Activated gamma-delta T cell treated with anti-CD3 and anti-CD28 coated beads, Interleukin-2, amount 50 U/mL, for 16 hours (primary cell): Measurements from ENCODE around the gene LEKR1.

Experiments used
- DNase-seq: peaks from one replicate; pipeline ENCODE4 v3.0.0-alpha.2; 2020; ENCODE audit warnings: low read depth

The LEKR1 gene

DNA sequence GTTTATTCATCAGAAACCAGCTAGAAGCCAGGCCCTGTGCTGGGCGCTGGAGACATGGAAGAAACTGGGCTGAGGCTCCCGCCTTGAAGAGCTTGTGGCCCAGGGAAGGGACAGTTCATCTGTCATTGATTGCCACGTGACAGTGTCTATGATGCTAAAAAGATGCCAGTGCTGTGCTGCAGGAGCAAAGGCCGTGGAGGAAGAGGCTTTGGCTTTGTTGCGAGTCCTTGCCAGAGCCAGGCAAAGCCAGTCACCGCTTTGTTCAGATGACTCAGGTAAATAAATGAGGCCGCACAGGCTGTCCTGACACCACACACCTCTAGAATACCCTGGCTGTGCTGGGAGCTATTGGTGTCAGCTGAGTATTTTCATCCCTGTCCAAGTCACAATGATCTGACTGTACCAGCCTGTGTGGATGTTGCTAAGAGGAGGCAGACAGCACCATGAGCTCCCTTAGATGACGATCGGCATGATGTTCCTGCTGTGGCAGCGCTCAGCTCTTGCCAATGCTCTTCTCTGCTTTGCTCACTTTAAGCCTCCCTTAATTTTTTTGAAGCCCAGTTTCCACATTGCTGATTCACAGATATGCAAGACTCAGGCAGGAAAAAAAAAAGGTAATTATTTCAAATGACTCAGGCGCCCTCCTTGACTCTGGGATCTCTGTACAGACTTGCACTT, 256.3 kb downstream of the LEKR1 start:
- DNase-seq = no peak

DNA sequence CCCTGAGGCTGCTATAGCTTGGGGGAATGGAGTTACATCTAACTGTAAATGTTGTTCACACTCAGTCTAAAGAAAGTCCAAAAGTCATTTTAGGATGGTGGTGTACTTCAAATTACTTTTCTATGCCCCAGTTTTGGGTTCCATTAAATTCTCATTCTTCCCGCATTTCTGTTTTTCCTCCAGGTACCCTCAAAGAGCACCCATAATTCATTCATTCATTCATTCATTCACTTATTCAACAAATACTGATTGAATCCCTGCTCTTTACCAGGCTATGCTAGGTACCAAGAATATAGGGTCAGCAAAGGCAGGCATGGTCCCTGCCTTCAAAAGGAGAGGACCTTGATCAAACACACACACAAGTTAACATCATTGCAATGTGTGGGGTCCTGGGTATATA, 257.7 kb downstream of the LEKR1 start:
- no peak for DNase-seq

GRCh38 chr3:157086060-157086750, 260.1 kb downstream of the LEKR1 start:
- DNase-seq = no peak

DNA sequence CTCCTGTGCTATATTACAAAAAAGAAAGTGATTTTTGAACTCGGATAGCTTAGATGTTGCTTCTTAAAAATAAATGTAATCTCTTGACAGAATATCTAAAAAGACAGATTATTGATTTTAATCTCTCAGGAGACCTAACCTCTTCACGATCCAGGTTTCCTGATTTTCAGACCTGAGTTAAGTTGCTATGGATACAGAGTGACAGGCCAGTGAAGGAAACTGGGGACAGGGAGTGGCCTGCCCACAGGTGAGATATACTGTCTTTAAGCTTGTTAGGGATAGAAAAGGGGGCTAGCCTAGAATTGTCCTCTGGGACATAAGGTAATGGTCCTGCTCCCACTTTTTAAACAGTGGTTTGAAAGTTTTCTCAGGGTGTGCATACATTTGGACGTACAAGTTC, 260.6 kb downstream of the LEKR1 start:
- no peak for DNase-seq

DNA sequence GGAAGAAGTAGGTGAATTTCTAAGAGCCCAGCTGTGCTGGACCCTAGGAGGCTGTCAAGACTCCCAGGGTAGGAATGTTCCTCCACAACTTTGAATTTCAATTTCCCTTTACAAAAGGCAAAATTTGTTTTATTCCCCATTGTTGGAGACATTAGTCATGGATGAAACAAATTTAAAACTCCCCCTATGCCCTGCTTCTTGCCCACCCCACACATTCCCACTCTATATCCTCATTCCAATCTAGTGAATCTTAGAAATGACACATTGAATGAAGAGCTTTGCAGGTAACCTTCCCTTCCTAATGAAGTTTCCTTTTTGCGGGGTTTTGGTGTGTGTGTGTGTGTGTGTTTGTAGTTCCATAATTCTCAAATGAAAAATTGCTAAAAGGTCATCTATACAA, 261.2 kb downstream of the LEKR1 start:
- DNase-seq = no peak

DNA sequence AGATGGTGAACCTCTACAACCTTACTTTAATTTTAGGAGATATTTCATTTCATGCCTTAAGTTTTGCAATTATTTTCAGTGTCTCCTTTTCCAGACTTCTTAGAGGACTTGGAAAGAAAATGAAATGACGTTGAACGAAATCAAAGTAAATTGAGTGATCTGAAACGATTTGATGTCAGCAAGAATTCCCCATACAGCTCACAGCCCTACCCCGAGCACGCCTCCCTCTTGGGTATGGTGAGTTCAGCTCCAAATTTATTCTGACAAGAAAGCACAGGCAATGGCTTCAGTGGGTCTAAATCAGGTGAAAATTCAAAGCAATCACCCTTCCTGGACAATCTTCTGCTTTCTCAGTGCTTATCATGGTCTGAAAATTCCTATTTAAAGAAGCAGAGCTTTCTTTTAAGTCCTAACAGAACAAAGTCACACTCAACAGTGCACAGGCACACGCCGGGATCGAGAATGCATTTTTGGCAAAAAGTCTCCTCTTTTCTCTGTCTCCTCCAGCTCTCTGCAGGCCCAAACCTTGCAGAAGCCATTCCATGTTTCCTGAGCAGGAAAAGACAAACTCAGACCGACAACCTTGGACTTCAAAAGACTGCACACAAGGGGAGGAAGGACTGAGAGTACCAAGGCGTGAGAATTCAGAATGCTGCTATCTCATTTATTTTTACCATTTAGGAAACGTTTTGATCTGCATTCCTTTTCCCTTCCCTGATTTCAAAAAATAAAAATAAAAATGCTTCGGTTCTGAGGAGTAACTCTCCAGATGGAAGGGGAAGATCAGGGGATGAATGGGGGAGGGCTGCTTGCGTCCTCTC, 261.8 kb downstream of the LEKR1 start:
- no peak for DNase-seq

GRCh38 chr3:157088601-157089454, 262.7 kb downstream of the LEKR1 start:
- DNase-seq = peak; percentile 89

DNA sequence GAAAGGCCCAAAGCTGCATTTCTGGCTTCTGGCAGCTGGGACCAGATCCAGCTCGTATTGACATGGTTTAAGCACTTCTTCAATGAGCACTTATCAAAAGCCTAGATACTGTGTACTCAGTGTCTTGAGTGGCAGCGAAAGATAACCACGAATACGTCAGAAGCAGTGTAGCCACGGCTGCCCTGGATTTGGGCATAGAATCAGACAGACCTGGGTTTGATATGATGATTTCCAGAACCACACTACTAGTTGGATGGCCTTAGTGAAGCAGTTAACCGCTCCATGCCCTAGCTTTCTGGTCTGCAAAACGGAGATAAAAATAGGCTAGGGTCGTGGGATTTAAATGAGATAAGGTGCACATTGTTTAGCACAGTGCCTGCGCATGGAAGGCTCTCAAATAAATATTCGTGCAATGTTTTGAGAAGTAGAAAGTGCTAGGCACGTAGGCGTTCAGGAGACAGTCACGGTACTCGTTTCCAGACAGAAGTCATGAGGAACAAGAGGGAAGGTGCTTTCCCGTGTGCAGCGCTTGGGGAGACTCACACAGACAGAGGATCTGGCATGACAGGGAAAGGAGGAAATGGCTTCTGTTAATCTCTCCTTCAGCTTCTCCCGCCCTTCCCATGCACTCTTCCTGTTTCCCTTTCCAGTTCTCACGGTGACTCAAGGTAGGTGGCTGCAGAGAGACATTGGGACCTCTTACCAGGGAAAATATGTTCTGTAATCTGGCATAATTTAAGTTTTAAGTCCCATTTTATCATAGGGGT, 263.5 kb downstream of the LEKR1 start:
- DNase-seq = no peak

GRCh38 chr3:157091083-157091833, 265.1 kb downstream of the LEKR1 start:
- DNase-seq = no peak

DNA sequence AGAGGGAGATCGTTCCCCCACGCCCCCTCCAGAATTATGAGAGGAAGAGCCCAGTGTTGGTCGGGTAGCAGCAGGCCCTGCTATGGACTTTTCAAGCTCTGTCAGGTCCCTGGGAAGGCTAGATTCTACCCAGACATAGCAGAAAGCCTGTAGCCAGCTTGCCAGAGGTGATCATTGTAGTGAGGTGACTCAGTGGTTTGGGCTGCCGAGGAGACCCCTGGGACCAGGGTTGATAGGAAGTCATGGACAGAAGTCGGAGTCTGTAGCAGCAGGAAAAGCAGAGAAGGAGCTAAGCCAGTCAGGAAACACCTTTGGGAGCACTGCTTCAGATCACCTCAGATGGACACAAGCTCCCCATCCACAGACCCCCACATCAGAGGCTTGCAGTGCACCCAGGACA, 266.1 kb downstream of the LEKR1 start:
- no peak for DNase-seq

- DNase-seq = no peak
Observed at GRCh38 chr3:157093096-157093495, 266.9 kb downstream of the LEKR1 start.

DNA sequence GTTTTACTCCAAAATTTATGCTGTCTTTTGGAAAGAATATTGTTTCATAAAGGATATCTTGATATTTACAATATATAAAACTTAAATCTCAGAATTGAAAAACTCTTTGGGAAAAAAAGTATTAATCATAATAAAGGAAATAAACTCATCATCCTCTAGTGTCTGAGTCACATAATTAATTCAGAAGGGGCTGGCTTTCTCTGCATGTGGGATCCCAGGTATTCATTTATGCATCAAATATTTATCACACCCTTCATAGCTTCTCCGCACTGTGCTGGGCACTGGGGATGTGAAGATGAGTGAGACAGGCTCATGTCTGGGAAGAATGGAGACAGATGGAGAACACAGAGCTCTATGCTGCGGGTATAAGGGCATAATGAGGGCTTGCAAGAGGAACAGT, 268.1 kb downstream of the LEKR1 start:
- no peak for DNase-seq

DNA sequence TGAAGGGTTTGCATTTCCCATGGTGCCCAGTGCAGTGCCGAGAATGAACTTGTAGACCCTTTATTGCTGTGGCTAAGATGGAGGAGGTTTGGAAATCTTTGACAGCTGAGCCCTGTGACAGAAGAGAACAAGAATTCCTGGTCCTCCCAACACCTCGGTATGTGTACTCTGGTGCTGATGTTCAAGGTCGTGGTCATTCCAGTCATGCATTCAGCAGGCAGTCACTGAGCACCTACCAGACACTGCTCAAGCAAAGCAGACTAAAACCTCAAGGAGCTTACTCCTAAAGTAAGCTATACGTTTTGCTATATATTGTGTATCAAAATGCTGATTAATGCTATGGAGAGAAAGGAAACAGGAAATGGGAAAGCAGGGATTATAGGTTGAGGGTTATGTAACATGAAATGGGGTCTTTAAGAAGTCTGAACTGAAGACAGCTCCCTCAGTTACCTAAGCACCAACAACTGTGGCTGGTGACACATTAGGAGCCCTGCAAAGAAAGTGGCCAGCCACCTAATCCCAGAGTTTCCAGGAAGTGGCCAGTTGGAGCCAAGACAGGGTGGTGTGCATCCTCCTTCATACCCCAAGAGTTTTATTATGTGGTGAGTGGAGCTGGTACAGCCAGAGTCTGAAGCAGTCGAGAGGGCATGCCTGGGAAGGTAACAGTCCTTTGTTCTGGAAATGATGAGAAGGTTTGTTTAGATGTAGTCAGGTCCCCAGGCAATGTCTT, 268.8 kb downstream of the LEKR1 start:
- no peak for DNase-seq
